HepG2 (cell line): Measurements from ENCODE around the gene ENTREP3. TPM values are rescaled to one million over a fixed set of nuclear protein-coding genes. Genes with fewer than 3 reads are reported as not detected.
A peak's percentile ranks its signal among the peaks of the same experiment; 100 is the strongest.

Experiments
- ATF7-NPFF ChIP-seq: sonication (generic); formaldehyde crosslinking; IDR thresholded peaks from 2 replicates; pipeline ENCODE4 v1.8.1; 2023; ENCODE audit warnings: mild to moderate bottlenecking, low read depth, missing genetic modification reagents, moderate library complexity
- ETV5 ChIP-seq: IDR thresholded peaks from 2 replicates; pipeline ENCODE4 v1.6.1; 2018; ENCODE audit warnings: missing biosample characterization, missing genetic modification reagents, inconsistent platforms, borderline replicate concordance
- GZF1 ChIP-seq: sonication (generic); formaldehyde crosslinking; IDR thresholded peaks from 2 replicates; pipeline ENCODE4 v1.5.1; 2020; ENCODE audit warnings: mild to moderate bottlenecking, missing genetic modification reagents
- HIC2 ChIP-seq: sonication (generic); formaldehyde crosslinking; IDR thresholded peaks from 2 replicates; pipeline ENCODE4 v1.9.0; 2022; ENCODE audit warnings: low read depth, missing genetic modification reagents
- MXD1 ChIP-seq: sonication (generic); formaldehyde crosslinking; IDR thresholded peaks from 2 replicates; pipeline ENCODE4 v1.4.0; 2020; ENCODE audit warnings: mild to moderate bottlenecking, missing genetic modification reagents
- MYPOP ChIP-seq: sonication (generic); formaldehyde crosslinking; IDR thresholded peaks from 2 replicates; pipeline ENCODE4 v1.8.1; 2023; ENCODE audit warnings: mild to moderate bottlenecking, moderate library complexity, missing genetic modification reagents
- PCBP2 ChIP-seq: fragments of 200-400 bp; formaldehyde crosslinking; optimal IDR thresholded peaks from 2 replicates; pipeline ENCODE3; 2018; ENCODE audit warnings: low read length, low read depth; ENCODE audit not compliant: poor library complexity, severe bottlenecking
- PHF8 ChIP-seq: sonication (generic); formaldehyde crosslinking; IDR thresholded peaks from 2 replicates; pipeline ENCODE4 v1.5.0; 2020; ENCODE audit warnings: missing genetic modification reagents
- RAD21 ChIP-seq: fragments of 450-650 bp; formaldehyde crosslinking; IDR thresholded peaks from 2 replicates; pipeline ENCODE4 v1.5.0; 2020; ENCODE audit warnings: mild to moderate bottlenecking
- TSC22D2 ChIP-seq: sonication (generic); formaldehyde crosslinking; IDR thresholded peaks from 2 replicates; pipeline ENCODE4 v1.5.1; 2020; ENCODE audit warnings: missing genetic modification reagents, mild to moderate bottlenecking, borderline replicate concordance
- ZFP41 ChIP-seq: sonication (generic); formaldehyde crosslinking; IDR thresholded peaks from 2 replicates; pipeline ENCODE4 v1.4.0; 2020; ENCODE audit warnings: mild to moderate bottlenecking, missing genetic modification reagents, borderline replicate concordance
- ZNF224 ChIP-seq: sonication (generic); formaldehyde crosslinking; IDR thresholded peaks from 2 replicates; pipeline ENCODE4 v1.5.0; 2020; ENCODE audit warnings: mild to moderate bottlenecking, missing genetic modification reagents
- ZNF318 ChIP-seq: sonication (generic); formaldehyde crosslinking; IDR thresholded peaks from 2 replicates; pipeline ENCODE4 v1.4.0; 2020; ENCODE audit warnings: mild to moderate bottlenecking, missing genetic modification reagents
- ZNF589 ChIP-seq: sonication (generic); formaldehyde crosslinking; conservative IDR thresholded peaks from 2 replicates; pipeline ENCODE4 v1.8.0; 2022; ENCODE audit warnings: mild to moderate bottlenecking, moderate library complexity, missing genetic modification reagents
- polyA plus RNA-seq, 8 experiments: library from polyadenylated mRNA; depleted of rRNA in 3 of 8; stranded (reverse) in 7 of 8; unstranded in 1 of 8; fragments of >200 nt; fragmentation: Illumina TruSeq in 4 of 8; extraction: Trizol in 4 of 8; gene quantifications; 2 replicates each; pipeline versions ENCODE4 v1.2.1 to v1.2.3, GENCODE V29; 2011 to 2016; ENCODE audit warnings: low read depth in 4 of 8, missing spikeins in 1 of 8, mixed read lengths in 1 of 8; ENCODE audit not compliant: insufficient read depth in 1 of 8
- total RNA-seq, 5 experiments: library from RNA; depleted of rRNA; stranded (reverse); fragments of >200 nt; fragmentation: Illumina TruSeq; extraction: Trizol; gene quantifications; 2 replicates each; pipeline ENCODE4 v1.2.3, GENCODE V29; 2016; ENCODE audit warnings: low read depth in 1 of 5
- TF ChIP-seq, protein P1 (sequence below): sonication (generic); formaldehyde crosslinking; IDR thresholded peaks from 2 replicates; pipeline ENCODE4 v1.4.0; 2020; ENCODE audit warnings: missing genetic modification reagents, borderline replicate concordance

ENTREP3 gene
- total and polyA plus RNA-seq, 2 of the 13 experiments (the other 11 are each of a cell fraction or from before 2014, with no cell fraction given): 4.1 to 9.9 TPM

DNA sequence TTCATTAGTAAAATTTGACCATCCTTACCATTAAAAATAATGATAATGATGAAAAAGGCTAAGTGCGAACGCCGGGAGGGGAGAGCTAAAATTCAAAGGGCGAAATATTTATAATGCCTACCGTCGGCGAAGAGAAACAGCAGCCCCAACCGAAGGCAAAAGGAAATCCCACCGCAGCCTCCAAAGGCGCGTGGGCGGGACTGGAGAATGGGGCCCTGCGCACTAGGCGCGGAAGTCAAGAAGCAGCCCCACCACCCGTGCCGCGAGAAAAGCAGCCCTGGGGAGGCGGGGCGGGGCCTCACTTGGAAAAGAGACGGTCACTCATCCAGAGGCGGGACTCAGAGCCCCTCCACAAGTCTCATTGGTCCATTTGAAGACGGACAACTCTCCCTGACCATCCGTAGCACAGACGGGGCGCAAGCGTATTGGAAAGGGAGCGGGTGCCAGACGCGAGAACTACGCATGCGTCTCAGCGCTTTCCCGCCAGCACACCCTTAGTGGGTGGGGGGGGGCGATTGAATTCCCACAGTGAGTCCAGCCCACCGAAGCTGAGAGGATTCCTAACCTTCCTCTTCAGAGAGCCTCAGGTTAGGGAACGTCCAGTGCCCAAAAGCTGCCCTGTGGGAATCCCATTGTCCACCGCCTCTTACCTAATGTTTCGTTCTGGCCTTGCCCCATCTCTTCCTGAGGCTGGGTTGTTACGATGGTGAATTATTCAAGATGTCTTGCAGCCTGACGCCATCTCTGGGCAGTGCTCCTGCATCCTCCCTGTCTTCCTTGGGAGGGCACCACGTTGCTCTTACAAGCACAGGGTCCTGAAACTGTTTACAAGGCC lies 27.8 kb downstream of the ENTREP3 start (continued):
- peak; percentile 22; the same call in 1 of the 2 replicates for TF ChIP-seq ATF7-NPFF
- TF ChIP-seq ZNF318: no peak
- TF ChIP-seq ZFP41 (CRISPR knock-in tag): no peak
- TF ChIP-seq HIC2: no peak
- TF ChIP-seq RAD21 (CRISPR knock-in tag): no peak
- peak; percentile 45 for TF ChIP-seq ETV5 (CRISPR knock-in tag)
- no peak for TF ChIP-seq PCBP2
- TF ChIP-seq PHF8 (CRISPR knock-in tag): peak; percentile 70
- peak; percentile 77; the same call in 1 of the 2 replicates for TF ChIP-seq GZF1
- TF ChIP-seq MYPOP (CRISPR knock-in tag): 0 out of 2 replicates have a peak, but pooled peaks have one; percentile 34
- TF ChIP-seq ZNF589 (CRISPR knock-in tag): no peak
- TF ChIP-seq MXD1 (CRISPR knock-in tag): peak; percentile 9; the same call in 1 of the 2 replicates
- TF ChIP-seq, protein P1, sequence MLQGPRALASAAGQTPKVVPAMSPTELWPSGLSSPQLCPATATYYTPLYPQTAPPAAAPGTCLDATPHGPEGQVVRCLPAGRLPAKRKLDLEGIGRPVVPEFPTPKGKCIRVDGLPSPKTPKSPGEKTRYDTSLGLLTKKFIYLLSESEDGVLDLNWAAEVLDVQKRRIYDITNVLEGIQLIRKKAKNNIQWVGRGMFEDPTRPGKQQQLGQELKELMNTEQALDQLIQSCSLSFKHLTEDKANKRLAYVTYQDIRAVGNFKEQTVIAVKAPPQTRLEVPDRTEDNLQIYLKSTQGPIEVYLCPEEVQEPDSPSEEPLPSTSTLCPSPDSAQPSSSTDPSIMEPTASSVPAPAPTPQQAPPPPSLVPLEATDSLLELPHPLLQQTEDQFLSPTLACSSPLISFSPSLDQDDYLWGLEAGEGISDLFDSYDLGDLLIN: no peak
- TF ChIP-seq ZNF224 (CRISPR knock-in tag): 0 out of 2 replicates have a peak, but pooled peaks have one; percentile 10
- peak; percentile 55; the same call in 1 of the 2 replicates for TF ChIP-seq TSC22D2
